DMS153 treated with DMSO at 0.1 percent for 48 hours (cell line): ENCODE data around the gene PPRC1.

Source experiments
- DNase-seq: peaks from one replicate; lab custom pipeline; 2025; ENCODE audit not compliant: unreplicated experiment; lab: John Stamatoyannopoulos, UW

PPRC1 gene

DNA sequence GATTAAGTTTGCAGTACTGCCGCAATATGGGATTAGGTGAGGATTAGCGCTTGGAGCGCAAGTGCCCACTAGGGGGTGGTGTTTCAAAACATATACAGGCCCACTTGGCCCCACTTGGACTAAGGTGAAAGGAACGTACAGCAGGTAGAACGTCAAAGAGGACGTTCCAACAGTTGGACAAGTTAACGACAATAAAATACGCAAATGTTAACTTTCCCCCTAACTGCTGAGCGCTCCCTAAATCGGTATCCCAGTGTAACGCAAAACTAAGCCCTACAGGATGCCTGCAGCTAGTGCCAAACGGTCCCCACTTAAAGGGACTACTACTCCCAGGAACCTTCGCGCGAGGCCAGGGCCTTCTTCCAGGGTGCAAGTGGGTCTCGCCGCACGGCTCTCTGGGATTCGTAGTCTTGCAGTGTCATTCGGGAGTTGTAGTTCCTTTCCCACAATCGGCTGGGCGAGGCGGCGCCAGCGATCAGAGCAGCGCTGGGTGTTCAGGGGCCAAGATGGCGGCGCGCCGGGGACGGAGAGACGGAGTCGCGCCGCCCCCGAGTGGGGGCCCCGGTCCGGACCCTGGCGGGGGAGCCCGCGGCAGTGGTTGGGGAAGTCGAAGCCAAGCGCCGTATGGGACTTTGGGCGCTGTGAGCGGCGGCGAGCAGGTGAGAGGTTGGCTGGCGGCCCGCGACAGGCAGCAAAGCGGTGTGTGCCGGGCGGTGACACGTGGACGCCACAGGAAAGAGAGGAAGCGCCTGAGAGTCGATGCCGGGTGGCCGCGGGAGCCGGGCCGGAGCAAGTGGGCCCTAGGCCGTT is at the start of gene PPRC1:
PPRC1 (plus strand) TSS at position 478 of the 810 bp plus-strand sequence; CDS start at position 507, 29 bp downstream.
- peak; percentile 98 for DNase-seq

DNA sequence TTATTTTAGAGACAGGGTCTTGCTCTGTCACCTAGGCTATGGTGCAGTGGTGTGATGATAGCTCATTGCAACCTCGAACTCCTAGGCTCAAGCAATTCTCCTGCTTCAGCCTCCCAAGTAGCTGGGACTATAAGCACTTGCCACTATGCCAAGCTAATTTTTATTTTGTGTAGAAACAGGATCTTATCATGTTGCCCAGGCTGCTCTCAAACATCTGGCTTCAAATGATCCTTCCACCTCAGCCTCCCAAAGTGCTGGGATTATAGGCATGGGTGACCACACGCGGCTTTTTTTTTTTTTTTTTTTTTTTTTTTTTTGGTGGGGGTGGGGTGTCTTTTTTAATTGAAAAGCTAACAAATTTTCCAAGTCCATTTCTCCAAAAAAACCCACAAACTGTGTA is 49.3 kb upstream of the PPRC1 start:
- no peak for DNase-seq

GRCh38 chr10:102085336-102085735 is 47.5 kb upstream of the PPRC1 start:
- no peak for DNase-seq

GRCh38 chr10:102086196-102086595 is 46.6 kb upstream of the PPRC1 start:
- DNase-seq: no peak

GRCh38 chr10:102090772-102091171 is 42.1 kb upstream of the PPRC1 start:
- no peak for DNase-seq

GRCh38 chr10:102096449-102096848 is 36.4 kb upstream of the PPRC1 start:
- DNase-seq: no peak

DNA sequence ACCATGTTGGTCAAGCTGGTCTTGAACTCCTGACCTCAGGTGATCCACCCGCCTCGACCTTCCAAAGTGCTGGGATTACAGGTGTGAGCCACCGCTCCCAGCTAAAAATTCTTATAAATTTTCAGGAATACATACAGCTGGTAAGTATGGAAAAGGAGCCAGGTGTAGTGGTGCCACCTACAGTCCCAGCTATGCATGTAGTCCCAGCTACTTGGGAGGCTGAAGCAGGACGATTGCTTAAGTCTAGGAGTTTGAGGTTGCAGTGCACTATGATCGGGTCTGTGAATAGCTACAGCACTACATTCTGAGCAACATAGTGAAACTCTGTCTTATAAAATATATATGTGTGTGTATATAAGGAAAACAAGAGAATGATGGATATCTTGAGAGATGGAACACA is 31.7 kb upstream of the PPRC1 start:
- no peak for DNase-seq

GRCh38 chr10:102102421-102102820 is 30.4 kb upstream of the PPRC1 start:
- DNase-seq: no peak

- no peak for DNase-seq
These were observed 25.8 kb upstream of the PPRC1 start for GRCh38 chr10:102106998-102107397.

GRCh38 chr10:102109166-102110116 is 23.4 kb upstream of the PPRC1 start:
- DNase-seq: no peak

DNA sequence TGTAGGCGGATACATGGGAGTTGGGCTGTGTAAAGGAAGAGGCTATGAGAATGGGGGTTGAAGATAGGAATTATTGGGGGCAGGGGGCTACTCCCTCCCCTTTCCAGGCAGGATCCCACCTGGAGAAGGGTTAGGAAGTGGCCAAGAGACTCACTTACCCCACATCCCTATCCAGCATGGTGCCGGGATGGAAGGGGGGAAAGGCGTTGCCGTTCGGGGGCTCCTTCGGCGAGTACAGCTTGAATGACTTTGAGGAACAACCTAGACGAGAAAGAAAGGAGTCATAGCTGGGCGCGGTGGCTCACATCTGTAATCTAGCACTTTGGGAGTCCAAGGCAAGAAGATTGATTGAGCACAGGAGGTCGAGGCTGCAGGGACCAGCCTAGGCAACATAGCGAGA is 21.6 kb upstream of the PPRC1 start:
- no peak for DNase-seq

- DNase-seq: no peak
These were observed 20.5 kb upstream of the PPRC1 start for GRCh38 chr10:102112210-102112817.

- DNase-seq: no peak
These were observed 19.4 kb upstream of the PPRC1 start for GRCh38 chr10:102113261-102113955.

DNA sequence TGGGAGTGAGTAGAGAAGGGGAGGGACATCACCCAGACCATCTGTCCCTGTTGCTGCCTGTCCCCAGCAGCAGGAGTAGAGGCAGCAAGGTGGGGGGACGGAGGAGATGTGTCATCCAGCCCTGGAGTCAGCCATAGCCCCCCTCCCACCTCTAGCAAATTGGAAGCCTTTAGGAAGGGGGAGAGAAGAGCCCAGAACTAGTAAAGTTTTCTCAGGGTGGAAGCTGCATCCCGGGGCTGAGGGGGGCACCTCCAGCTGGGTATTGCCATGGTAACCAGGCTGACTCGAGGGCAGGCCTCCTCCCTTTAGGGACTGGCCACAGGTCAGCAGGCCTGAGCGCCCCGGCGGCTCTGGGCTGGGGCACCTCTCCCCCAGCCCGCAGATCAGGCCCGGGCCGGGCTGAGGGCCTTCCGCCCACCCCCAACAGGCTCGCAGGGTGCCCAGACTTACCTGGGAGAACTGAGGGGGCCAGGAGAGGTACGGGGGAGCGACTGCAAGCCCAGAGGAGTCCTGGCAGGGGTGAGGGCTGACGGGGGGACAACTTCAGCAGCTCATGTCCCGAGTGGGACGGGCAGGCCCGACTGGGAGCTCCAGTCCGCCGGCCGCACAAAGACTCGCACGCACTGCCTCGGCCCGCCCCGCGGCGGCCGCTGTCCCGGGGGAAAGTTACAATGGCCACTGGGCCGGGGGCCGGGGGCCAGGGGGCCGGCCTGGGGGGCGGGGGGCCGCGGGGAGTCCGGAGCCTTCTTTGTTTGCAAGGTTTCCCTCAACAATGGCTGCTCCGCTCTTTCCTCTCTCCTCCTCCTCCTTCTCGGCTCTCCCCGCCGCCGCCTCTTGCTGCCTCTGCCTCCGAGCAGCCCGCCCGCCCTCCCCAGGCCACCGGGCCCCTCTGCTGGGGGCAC is 18.6 kb upstream of the PPRC1 start:
- DNase-seq: no peak

DNA sequence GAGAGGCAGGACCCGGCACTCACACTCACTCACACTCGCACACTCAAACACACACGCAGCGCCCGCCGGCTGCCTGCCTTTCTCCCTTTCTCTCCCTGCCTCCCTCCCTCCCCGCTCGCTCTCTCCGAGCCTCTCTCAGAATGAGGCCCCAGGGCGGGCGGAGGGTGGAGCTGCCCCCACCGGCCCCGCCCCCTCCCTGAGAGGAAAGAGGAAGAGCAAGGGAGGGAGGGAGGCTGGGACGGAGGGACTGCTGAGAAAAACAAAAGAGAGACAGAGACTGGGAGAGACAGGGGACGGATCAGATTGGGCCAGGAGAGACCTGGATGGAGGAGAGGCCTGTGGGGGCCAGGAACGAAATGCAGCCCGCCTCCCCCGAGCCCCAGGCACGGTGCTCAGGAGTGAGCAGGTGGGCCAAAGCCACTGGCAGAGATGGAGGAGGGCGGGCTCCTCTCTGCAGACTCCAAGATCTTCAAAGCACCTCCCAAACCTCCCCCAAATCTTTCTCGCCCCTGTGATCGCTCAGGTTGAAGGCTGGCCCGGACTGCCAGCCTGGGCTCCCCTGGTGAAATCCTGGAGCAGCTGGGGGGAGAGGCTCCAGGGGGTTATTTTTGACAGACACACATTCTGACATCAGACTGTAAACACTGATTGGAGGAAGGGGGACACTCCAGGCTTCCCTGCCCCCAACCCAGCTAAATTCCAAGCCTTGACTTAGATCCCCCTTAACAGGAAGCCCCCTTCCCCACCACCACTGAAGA is 17.8 kb upstream of the PPRC1 start:
- DNase-seq: peak; percentile 57

- no peak for DNase-seq
These were observed 17.1 kb upstream of the PPRC1 start for GRCh38 chr10:102115775-102116174.

GRCh38 chr10:102116656-102117055 is 16.2 kb upstream of the PPRC1 start:
- no peak for DNase-seq

- DNase-seq: peak; percentile 78
These were observed 15.3 kb upstream of the PPRC1 start for GRCh38 chr10:102117391-102118159.
